Naive thymus-derived CD4-positive, alpha-beta T cell (primary cell): ENCODE measurements around the gene NXPE3. TPM values are rescaled to one million over a fixed set of nuclear protein-coding genes. Genes with fewer than 3 reads are reported as not detected.
A peak's percentile ranks its signal among the peaks of the same experiment; 100 is the strongest.

ENCODE experiments used
- ATAC-seq: fragments of 150-1000 bp; cut with Tn5 transposase; 2 replicates; pipeline ENCODE4 v1.10.0; 2021; ENCODE audit warnings: mild to moderate bottlenecking, moderate library complexity
- CTCF ChIA-PET: fragments of 350-600 bp; sonication (Branson Sonifier 250); formaldehyde crosslinking; loops from one replicate; lab custom pipeline; 2021; ENCODE audit warnings: antibody characterized with exemption; lab: Charles Lee
- POLR2A ChIA-PET: fragments of 350-600 bp; sonication (Branson Sonifier 250); formaldehyde crosslinking; loops from one replicate; lab custom pipeline; 2021; ENCODE audit warnings: antibody characterized with exemption, inconsistent platforms; lab: Charles Lee
- DNase-seq, 9 donors: peaks; one replicate each; pipeline versions ENCODE4 v3.0.0 to v3.0.0-alpha.2; 2020 to 2022; ENCODE audit warnings: mixed read lengths in 1 of 9
- H3K27ac ChIP-seq: one replicate; pipeline ENCODE4 v1.7.0; 2013; ENCODE audit warnings: mild to moderate bottlenecking, low read depth, low read length, moderate library complexity
- H3K27me3 ChIP-seq, 2 donors: one replicate each; pipeline ENCODE4 v1.7.0; 2013; ENCODE audit warnings: low read length in 2 of 2, mild to moderate bottlenecking in 2 of 2, moderate library complexity in 2 of 2; ENCODE audit not compliant: control insufficient read depth in 2 of 2, insufficient read depth in 2 of 2
- H3K36me3 ChIP-seq, 3 experiments: 1 replicate in 2 of 3; 2 replicates in 1 of 3; pipeline ENCODE4 v1.7.0; 2013; ENCODE audit warnings: low read length in 3 of 3, mild to moderate bottlenecking in 3 of 3, moderate library complexity in 1 of 3; ENCODE audit not compliant: insufficient read depth in 3 of 3, control insufficient read depth in 2 of 3
- H3K4me1 ChIP-seq, 2 donors: one replicate each; pipeline ENCODE4 v1.7.0; 2013; ENCODE audit warnings: low read length in 2 of 2, mild to moderate bottlenecking in 2 of 2, moderate library complexity in 1 of 2; ENCODE audit not compliant: control insufficient read depth in 2 of 2, insufficient read depth in 2 of 2
- H3K4me3 ChIP-seq: 2 replicates; pipeline ENCODE4 v1.7.0; 2013; ENCODE audit warnings: mild to moderate bottlenecking, low read length
- H3K9me3 ChIP-seq, 3 experiments: 1 replicate in 2 of 3; 2 replicates in 1 of 3; pipeline ENCODE4 v1.7.0; 2013; ENCODE audit warnings: low read length in 3 of 3; ENCODE audit not compliant: control insufficient read depth in 2 of 3
- H3K27ac Mint-ChIP-seq, 9 donors: one replicate each; pipeline ENCODE4 v1.8.0; 2020 to 2022; ENCODE audit warnings: mixed read lengths in 9 of 9, mild to moderate bottlenecking in 8 of 9, moderate library complexity in 5 of 9, inconsistent platforms in 2 of 9
- H3K27me3 Mint-ChIP-seq, 5 donors: one replicate each; pipeline ENCODE4 v1.8.0; 2021 to 2022; ENCODE audit warnings: mixed read lengths in 5 of 5, mild to moderate bottlenecking in 1 of 5
- H3K36me3 Mint-ChIP-seq, 5 donors: one replicate each; pipeline ENCODE4 v1.8.0; 2020 to 2022; ENCODE audit warnings: mixed read lengths in 5 of 5, mild to moderate bottlenecking in 3 of 5, inconsistent platforms in 1 of 5
- H3K4me1 Mint-ChIP-seq, 7 donors: one replicate each; pipeline ENCODE4 v1.8.0; 2020 to 2022; ENCODE audit warnings: mixed read lengths in 7 of 7, mild to moderate bottlenecking in 3 of 7, inconsistent platforms in 1 of 7
- H3K4me3 Mint-ChIP-seq, 10 donors: one replicate each; pipeline ENCODE4 v1.8.0; 2020 to 2022; ENCODE audit warnings: mild to moderate bottlenecking in 10 of 10, mixed read lengths in 10 of 10, moderate library complexity in 6 of 10, inconsistent platforms in 2 of 10
- H3K9me3 Mint-ChIP-seq, 11 donors: one replicate each; pipeline ENCODE4 v1.8.0; 2020 to 2022; ENCODE audit warnings: mixed read lengths in 11 of 11, mild to moderate bottlenecking in 4 of 11, inconsistent platforms in 1 of 11, moderate library complexity in 1 of 11
- intact Hi-C, 2 donors: fragments of 100-400 bp; cut with micrococcal nuclease; formaldehyde crosslinking; loops; one replicate each; pipeline ENCODE4 v1.15.1; 2023
- polyA plus RNA-seq, 2 donors: library from polyadenylated mRNA; unstranded; fragments of 300-500 nt; fragmentation: Illumina TruSeq; gene quantifications; one replicate each; pipeline ENCODE4 v1.2.3, GENCODE V29; 2021
- total RNA-seq, 6 experiments: library from RNA in 5 of 6; stranded (reverse) in 5 of 6; gene quantifications; 1 replicate in 5 of 6; 2 replicates in 1 of 6; pipeline ENCODE4 v1.2.3 and lab custom pipeline; 2021 to 2026

The NXPE3 gene
- total and polyA plus RNA-seq, 7 experiments from 2014 or later = 25.9 to 71.0 (median 39.3) TPM

- peaks cover 5 to 38% (median 11%) of the 10 kb centered on the region in 3 experiments for H3K36me3 ChIP-seq
- DNase-seq (no peak), ATAC-seq (no peak)
- Mint-ChIP-seq H3K27me3 (no peaks in the 10 kb centered on the region), H3K27ac (peak overlapping the region in 7 of 9 donors; percentile 10 to 75 (median 43)), H3K36me3 (peaks cover 7 to 50% (median 45%) of the 10 kb centered on the region in 5 donors), H3K4me1 (peaks cover 15 to 65% (median 47%) of the 10 kb centered on the region in 7 donors), H3K4me3 (no peak overlapping the region), H3K9me3 (no peaks in the 10 kb centered on the region)
- peaks cover 0 to 12% of the 10 kb centered on the region in 2 donors for H3K4me1 ChIP-seq
- H3K4me3 ChIP-seq = no peak overlapping the region
- ChIA-PET POLR2A (interaction anchor here (0.7 to 1.1 kb wide), 7 partner anchors 11 to 408 kb away, joined by 3 to 7 read pairs (median 3); partner anchors contain the start of gene NFKBIZ), CTCF (interaction anchor here (3.8 kb wide), 1 partner anchor 407 kb away, joined by 19 read pairs; no protein-coding TSS in a partner anchor)
- no peaks in the 10 kb centered on the region for H3K9me3 ChIP-seq
- no peak overlapping the region for H3K27ac ChIP-seq
- intact Hi-C loops = loop anchor here in 1 of 2 donors (5.0 kb wide), 1 partner anchor 559 kb away; no protein-coding TSS in a partner anchor
- no peaks in the 10 kb centered on the region for H3K27me3 ChIP-seq
These were observed 39.0 kb downstream of the NXPE3 start for GRCh38 chr3:101817992-101818391.

DNA sequence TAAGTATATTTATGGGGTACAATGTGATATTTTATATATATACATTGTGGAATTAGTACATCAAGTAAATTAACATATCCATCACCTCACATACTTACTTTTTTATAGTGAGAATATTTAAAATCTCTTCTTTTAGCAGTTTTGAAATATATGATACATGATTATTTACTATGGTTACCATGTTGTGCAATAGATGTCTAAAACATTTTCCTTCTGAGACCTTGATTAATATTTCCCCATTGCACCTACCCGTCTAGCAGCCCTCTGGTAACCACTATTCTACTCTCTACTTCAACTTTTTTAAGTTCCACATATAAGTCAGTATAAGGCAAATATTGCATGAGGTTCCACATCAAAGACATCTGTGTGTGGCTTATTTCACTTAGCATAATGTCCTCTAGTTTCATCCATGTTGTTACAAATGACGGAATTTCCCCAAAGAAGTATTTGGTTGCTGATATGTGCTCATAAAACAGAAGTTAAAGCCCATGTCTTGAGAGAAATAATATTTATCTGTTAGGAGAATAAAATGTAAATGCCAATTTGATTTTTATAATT is 40.7 kb downstream of the NXPE3 start:
- peaks cover 5 to 34% (median 11%) of the 10 kb centered on the region in 3 experiments for H3K36me3 ChIP-seq
- no peaks in the 10 kb centered on the region for H3K27me3 ChIP-seq
- no peak overlapping the region for H3K4me3 ChIP-seq
- ChIA-PET POLR2A (no interaction called here), CTCF (interaction anchor here (1.3 kb wide), 1 partner anchor 409 kb away, joined by 4 read pairs; no protein-coding TSS in a partner anchor)
- intact Hi-C loops = loop anchor here in 1 of 2 donors (5.0 kb wide), 1 partner anchor 558 kb away; no protein-coding TSS in a partner anchor
- H3K9me3 ChIP-seq = no peaks in the 10 kb centered on the region
- peaks cover 0 to 1% of the 10 kb centered on the region in 2 donors for H3K4me1 ChIP-seq
- Mint-ChIP-seq H3K4me3 (no peak overlapping the region), H3K4me1 (peaks cover 16 to 50% (median 35%) of the 10 kb centered on the region in 7 donors), H3K36me3 (peaks cover 7 to 52% (median 45%) of the 10 kb centered on the region in 5 donors), H3K27ac (peak overlapping the region in 3 of 9 donors; percentile 28 to 75 (median 31)), H3K9me3 (no peaks in the 10 kb centered on the region), H3K27me3 (no peaks in the 10 kb centered on the region)
- H3K27ac ChIP-seq = no peak overlapping the region
- DNase-seq (no peak), ATAC-seq (peak; percentile 79)

- H3K27me3 Mint-ChIP-seq = no peaks in the 10 kb centered on the region
- intact Hi-C loops = no loop called here
- no peak for ATAC-seq
- H3K36me3 Mint-ChIP-seq = peaks cover 7 to 48% (median 45%) of the 10 kb centered on the region in 5 donors
- H3K27me3 ChIP-seq = no peaks in the 10 kb centered on the region
- POLR2A ChIA-PET = interaction anchor here (1.1 to 4.2 kb wide), 2 partner anchors 28 to 404 kb away, joined by 3 to 34 read pairs; partner anchors contain the start of gene NFKBIZ
- H3K4me1 ChIP-seq = peaks cover 0 to 8% of the 10 kb centered on the region in 2 donors
- H3K27ac ChIP-seq = no peak overlapping the region
- H3K4me3 Mint-ChIP-seq = no peak overlapping the region
- H3K4me3 ChIP-seq = no peak overlapping the region
- DNase-seq = no peak
- peak overlapping the region in 2 of 9 donors; percentile 56 to 66 for H3K27ac Mint-ChIP-seq
- H3K9me3 Mint-ChIP-seq = no peaks in the 10 kb centered on the region
- no peaks in the 10 kb centered on the region for H3K9me3 ChIP-seq
- CTCF ChIA-PET = interaction anchor here (0.5 to 2.4 kb wide), 7 partner anchors 9 to 407 kb away, joined by 3 to 9 read pairs (median 4); no protein-coding TSS in a partner anchor
- peaks cover 14 to 48% (median 36%) of the 10 kb centered on the region in 7 donors for H3K4me1 Mint-ChIP-seq
- peaks cover 5 to 33% (median 11%) of the 10 kb centered on the region in 3 experiments for H3K36me3 ChIP-seq
These were observed 42.5 kb downstream of the NXPE3 start for GRCh38 chr3:101821503-101821902.

GRCh38 chr3:101823525-101823924 is 44.5 kb downstream of the NXPE3 start:
- POLR2A ChIA-PET = interaction anchor here (0.9 to 4.2 kb wide), 4 partner anchors 26 to 401 kb away, joined by 3 to 34 read pairs (median 3); partner anchors contain the start of gene NFKBIZ
- CTCF ChIA-PET = interaction anchor here (0.7 to 2.1 kb wide), 5 partner anchors 10 to 406 kb away, joined by 3 to 9 read pairs (median 5); no protein-coding TSS in a partner anchor

GRCh38 chr3:101824702-101825101 is 45.7 kb downstream of the NXPE3 start:
- Histone ChIP-seq H3K27me3 (no peaks in the 10 kb centered on the region), H3K36me3 (peaks cover 0 to 16% (median 9%) of the 10 kb centered on the region in 3 experiments), H3K4me3 (no peak overlapping the region), H3K27ac (no peak overlapping the region), H3K4me1 (peaks cover 13 to 24% of the 10 kb centered on the region in 2 donors), H3K9me3 (no peaks in the 10 kb centered on the region)
- Mint-ChIP-seq H3K27ac (peak overlapping the region in 8 of 9 donors; percentile 5 to 91 (median 59)), H3K27me3 (no peaks in the 10 kb centered on the region), H3K36me3 (peaks cover 0 to 37% (median 32%) of the 10 kb centered on the region in 5 donors), H3K4me3 (peak overlapping the region in 1 of 10 donors; percentile 29), H3K9me3 (no peaks in the 10 kb centered on the region), H3K4me1 (peaks cover 32 to 60% (median 55%) of the 10 kb centered on the region in 7 donors)
- DNase-seq (no peak), ATAC-seq (no peak)
- POLR2A ChIA-PET = interaction anchor here (0.6 to 4.2 kb wide), 6 partner anchors 24 to 307 kb away, joined by 3 to 34 read pairs (median 3); partner anchors contain the start of genes NFKBIZ and RPL24
- CTCF ChIA-PET = interaction anchor here (0.6 to 1.3 kb wide), 4 partner anchors 9 to 405 kb away, joined by 3 to 4 read pairs (median 3); no protein-coding TSS in a partner anchor
- intact Hi-C loops = loop anchor here (5.0 kb wide), 3 partner anchors 268 to 1332 kb away; partner anchors contain the start of gene TMEM45A (in 1 of the 2)

More at GRCh38 chr3:101823525-101823924, 44.5 kb downstream of the NXPE3 start:
- ATAC-seq = no peak
- Mint-ChIP-seq H3K4me1 (peaks cover 20 to 54% (median 45%) of the 10 kb centered on the region in 7 donors), H3K9me3 (no peaks in the 10 kb centered on the region), H3K4me3 (no peak overlapping the region), H3K27ac (peak overlapping the region in 6 of 9 donors; percentile 38 to 78 (median 66)), H3K36me3 (peaks cover 0 to 44% (median 35%) of the 10 kb centered on the region in 5 donors), H3K27me3 (no peaks in the 10 kb centered on the region)
- DNase-seq = no peak
- intact Hi-C loops = no loop called here
- Histone ChIP-seq H3K36me3 (peaks cover 0 to 18% (median 11%) of the 10 kb centered on the region in 3 experiments), H3K27me3 (no peaks in the 10 kb centered on the region), H3K4me3 (no peak overlapping the region), H3K9me3 (no peaks in the 10 kb centered on the region), H3K4me1 (peaks cover 4 to 12% of the 10 kb centered on the region in 2 donors), H3K27ac (no peak overlapping the region)

- Mint-ChIP-seq H3K4me3 (peak overlapping the region in 9 of 10 donors; percentile 49 to 89 (median 82)), H3K27me3 (no peaks in the 10 kb centered on the region), H3K27ac (peak overlapping the region; percentile 88 to 99 (median 97)), H3K4me1 (peaks cover 34 to 68% (median 65%) of the 10 kb centered on the region in 7 donors), H3K36me3 (peaks cover 0 to 30% (median 20%) of the 10 kb centered on the region in 5 donors), H3K9me3 (no peaks in the 10 kb centered on the region)
- Histone ChIP-seq H3K4me3 (no peak overlapping the region), H3K36me3 (peaks cover 0 to 8% (median 6%) of the 10 kb centered on the region in 3 experiments), H3K4me1 (peaks cover 13 to 28% of the 10 kb centered on the region in 2 donors), H3K9me3 (no peaks in the 10 kb centered on the region), H3K27ac (peak overlapping the region; percentile 88), H3K27me3 (no peaks in the 10 kb centered on the region)
- intact Hi-C loops = loop anchor here (2.0 to 5.0 kb wide), 4 partner anchors 47 to 1334 kb away; partner anchors contain the start of genes NXPE3 (in 1 of the 2) and TMEM45A (in 1 of the 2)
- CTCF ChIA-PET = interaction anchor here (0.9 to 2.8 kb wide), 3 partner anchors 14 to 399 kb away, joined by 3 to 19 read pairs (median 6); no protein-coding TSS in a partner anchor
- ATAC-seq (no peak), DNase-seq (no peak)
- POLR2A ChIA-PET = interaction anchor here (1.1 to 5.2 kb wide), 3 partner anchors 9 to 23 kb away, joined by 3 to 101 read pairs (median 19); partner anchors contain the start of gene NFKBIZ
These were observed 47.0 kb downstream of the NXPE3 start for GRCh38 chr3:101825904-101826445.
